MM.1S (cell line): ENCODE results near the gene SLC49A3.

Experiments used
- DNase-seq: peaks from one replicate; pipeline ENCODE4 v3.0.0-alpha.2; 2015
- H2AFZ ChIP-seq: fragments of 300-600 bp; sonication (generic); 2 replicates; pipeline ENCODE4 v1.6.0; 2016; ENCODE audit warnings: antibody characterized with exemption, low read length
- H3F3A ChIP-seq: fragments of 300-600 bp; sonication (generic); 2 replicates; pipeline ENCODE4 v1.6.1; 2016; ENCODE audit warnings: mild to moderate bottlenecking, antibody characterized with exemption, low read length, moderate library complexity, mixed read lengths; ENCODE audit not compliant: insufficient read depth
- H3K27ac ChIP-seq: fragments of 300-600 bp; sonication (generic); 2 replicates; pipeline ENCODE4 v1.5.1; 2016; ENCODE audit warnings: mild to moderate bottlenecking, low read length
- H3K27me3 ChIP-seq: fragments of 300-600 bp; sonication (generic); replicated peaks from 2 replicates; pipeline ENCODE4 v1.6.0; 2016; ENCODE audit warnings: low read length; ENCODE audit not compliant: insufficient read depth
- H3K36me3 ChIP-seq: fragments of 300-600 bp; sonication (generic); replicated peaks from 2 replicates; pipeline ENCODE4 v1.6.1; 2016; ENCODE audit warnings: mild to moderate bottlenecking, low read length, mixed read lengths; ENCODE audit not compliant: insufficient read depth
- H3K4me1 ChIP-seq: fragments of 300-600 bp; sonication (generic); 2 replicates; pipeline ENCODE4 v1.6.1; 2016; ENCODE audit warnings: low read length, mixed read lengths
- H3K4me2 ChIP-seq: fragments of 300-600 bp; sonication (generic); 2 replicates; pipeline ENCODE4 v1.6.0; 2016; ENCODE audit warnings: low read depth, low read length
- H3K4me3 ChIP-seq: fragments of 300-600 bp; sonication (generic); 2 replicates; pipeline ENCODE4 v1.5.1; 2016; ENCODE audit warnings: low read length, mixed read lengths
- H3K79me2 ChIP-seq: fragments of 300-600 bp; sonication (generic); 2 replicates; pipeline ENCODE4 v1.6.1; 2016; ENCODE audit warnings: mixed run types, low read length, mixed read lengths
- H3K9ac ChIP-seq: fragments of 300-600 bp; sonication (generic); 2 replicates; pipeline ENCODE4 v1.6.1; 2016; ENCODE audit warnings: low read length, mixed read lengths
- H3K9me2 ChIP-seq: fragments of 300-600 bp; sonication (generic); replicated peaks from 2 replicates; pipeline ENCODE4 v1.6.1; 2016; ENCODE audit warnings: mild to moderate bottlenecking, low read length, mixed read lengths; ENCODE audit not compliant: insufficient read depth
- H3K9me3 ChIP-seq: fragments of 300-600 bp; sonication (generic); replicated peaks from 2 replicates; pipeline ENCODE4 v1.6.1; 2016; ENCODE audit warnings: mild to moderate bottlenecking, low read length, mixed read lengths; ENCODE audit not compliant: insufficient read depth
- H4K20me1 ChIP-seq: fragments of 300-600 bp; sonication (generic); 2 replicates; pipeline ENCODE4 v1.6.1; 2016; ENCODE audit warnings: mild to moderate bottlenecking, low read length, moderate library complexity, mixed read lengths; ENCODE audit not compliant: insufficient read depth
- EZH2 ChIP-seq: fragments of 300-600 bp; sonication (generic); optimal IDR thresholded peaks from 2 replicates; pipeline ENCODE3; 2017; ENCODE audit warnings: low read depth, mild to moderate bottlenecking, antibody characterized with exemption, low read length, mixed read lengths
- EZH2phosphoT487 ChIP-seq: fragments of 300-600 bp; sonication (generic); IDR thresholded peaks from 2 replicates; pipeline ENCODE4 v1.6.1; 2018; ENCODE audit warnings: antibody characterized with exemption, low read length
- TF ChIP-seq, protein P1 (sequence below): fragments of 300-600 bp; sonication (generic); IDR thresholded peaks from 2 replicates; pipeline ENCODE4 v1.5.1; 2016; ENCODE audit warnings: antibody characterized with exemption, low read length, mixed read lengths

SLC49A3 gene

DNA sequence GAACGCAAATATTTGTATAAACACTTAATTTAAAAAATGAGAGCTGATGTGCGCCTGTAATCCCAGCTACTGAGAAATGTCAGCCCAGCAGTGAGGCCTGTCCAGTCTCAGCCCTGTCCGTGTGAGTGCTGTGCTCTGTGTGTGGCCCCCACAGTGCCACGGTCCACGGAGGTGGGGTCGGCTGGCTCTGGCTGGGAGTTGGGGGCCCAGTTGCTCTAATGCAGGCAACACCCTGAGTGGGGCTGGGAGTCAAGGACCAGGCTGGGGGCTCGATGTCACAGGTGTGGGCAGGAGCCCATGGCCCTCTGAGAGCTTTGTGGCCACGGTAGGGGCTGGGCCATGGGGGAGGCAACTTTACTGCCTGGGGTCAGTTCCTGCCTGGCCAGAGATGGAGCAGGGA, 29.5 kb upstream of the SLC49A3 start:
- Histone ChIP-seq H3F3A (no peaks in the 10 kb centered on the region), H3K36me3 (no peaks in the 10 kb centered on the region), H3K9ac (no peak overlapping the region), H3K4me3 (no peak overlapping the region), H3K79me2 (no peaks in the 10 kb centered on the region), H3K27me3 (no peaks in the 10 kb centered on the region), H3K4me2 (no peak overlapping the region), H3K27ac (no peak overlapping the region), H3K4me1 (no peaks in the 10 kb centered on the region), H4K20me1 (no peaks in the 10 kb centered on the region), H3K9me2 (no peaks in the 10 kb centered on the region), H2AFZ (no peak overlapping the region), H3K9me3 (no peaks in the 10 kb centered on the region)
- TF ChIP-seq EZH2phosphoT487, result no peak
- TF ChIP-seq EZH2, result no peak
- TF ChIP-seq, protein P1, sequence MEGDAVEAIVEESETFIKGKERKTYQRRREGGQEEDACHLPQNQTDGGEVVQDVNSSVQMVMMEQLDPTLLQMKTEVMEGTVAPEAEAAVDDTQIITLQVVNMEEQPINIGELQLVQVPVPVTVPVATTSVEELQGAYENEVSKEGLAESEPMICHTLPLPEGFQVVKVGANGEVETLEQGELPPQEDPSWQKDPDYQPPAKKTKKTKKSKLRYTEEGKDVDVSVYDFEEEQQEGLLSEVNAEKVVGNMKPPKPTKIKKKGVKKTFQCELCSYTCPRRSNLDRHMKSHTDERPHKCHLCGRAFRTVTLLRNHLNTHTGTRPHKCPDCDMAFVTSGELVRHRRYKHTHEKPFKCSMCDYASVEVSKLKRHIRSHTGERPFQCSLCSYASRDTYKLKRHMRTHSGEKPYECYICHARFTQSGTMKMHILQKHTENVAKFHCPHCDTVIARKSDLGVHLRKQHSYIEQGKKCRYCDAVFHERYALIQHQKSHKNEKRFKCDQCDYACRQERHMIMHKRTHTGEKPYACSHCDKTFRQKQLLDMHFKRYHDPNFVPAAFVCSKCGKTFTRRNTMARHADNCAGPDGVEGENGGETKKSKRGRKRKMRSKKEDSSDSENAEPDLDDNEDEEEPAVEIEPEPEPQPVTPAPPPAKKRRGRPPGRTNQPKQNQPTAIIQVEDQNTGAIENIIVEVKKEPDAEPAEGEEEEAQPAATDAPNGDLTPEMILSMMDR, result no peak
- no peak for DNase-seq

DNA sequence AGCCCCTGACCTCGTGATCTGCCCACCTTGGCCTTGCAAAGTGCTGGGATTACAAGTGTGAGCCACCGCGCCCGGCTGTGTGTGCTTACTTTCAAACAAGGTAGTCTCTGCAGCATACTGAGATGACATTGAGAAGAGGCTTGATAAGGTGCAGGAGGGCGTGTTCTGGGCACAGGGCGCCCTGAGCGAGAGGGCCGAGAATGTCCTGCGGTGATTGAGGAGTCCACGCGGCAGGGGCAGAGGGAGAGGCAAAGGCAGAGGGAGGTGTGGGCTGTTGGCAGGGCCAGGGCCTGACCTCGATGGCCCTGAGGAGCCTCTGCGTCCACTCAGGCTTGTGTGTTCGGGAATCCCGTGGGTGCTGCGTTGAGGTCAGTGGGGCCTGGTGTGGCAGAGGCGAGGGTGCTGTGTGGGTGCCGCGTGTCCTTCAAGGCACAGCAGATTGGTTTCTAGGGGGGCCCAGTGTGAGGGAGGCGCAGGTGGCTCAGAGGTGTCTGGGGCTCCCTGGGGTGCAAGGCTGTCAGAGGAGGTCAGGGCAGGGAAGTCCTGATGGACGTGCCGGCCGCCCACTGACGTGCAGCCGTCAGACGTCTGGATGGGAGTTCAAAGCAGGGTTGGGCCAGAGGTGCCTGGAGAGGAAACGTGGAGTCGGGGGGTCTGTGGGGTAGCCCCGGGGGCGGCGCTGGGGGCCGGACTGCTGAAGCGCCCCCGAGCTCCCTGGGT, 28.8 kb upstream of the SLC49A3 start:
- Histone ChIP-seq H3K9me3 (no peaks in the 10 kb centered on the region), H3K9ac (no peak overlapping the region), H3K4me2 (no peak overlapping the region), H3K27ac (no peak overlapping the region), H3K79me2 (no peaks in the 10 kb centered on the region), H3K4me3 (no peak overlapping the region), H3K27me3 (no peaks in the 10 kb centered on the region), H3K4me1 (no peaks in the 10 kb centered on the region), H4K20me1 (no peaks in the 10 kb centered on the region), H3K36me3 (no peaks in the 10 kb centered on the region), H2AFZ (no peak overlapping the region), H3F3A (no peaks in the 10 kb centered on the region), H3K9me2 (no peaks in the 10 kb centered on the region)
- TF ChIP-seq EZH2phosphoT487 (no peak), EZH2 (no peak)
- TF ChIP-seq, protein P1, result no peak
- no peak for DNase-seq

DNA sequence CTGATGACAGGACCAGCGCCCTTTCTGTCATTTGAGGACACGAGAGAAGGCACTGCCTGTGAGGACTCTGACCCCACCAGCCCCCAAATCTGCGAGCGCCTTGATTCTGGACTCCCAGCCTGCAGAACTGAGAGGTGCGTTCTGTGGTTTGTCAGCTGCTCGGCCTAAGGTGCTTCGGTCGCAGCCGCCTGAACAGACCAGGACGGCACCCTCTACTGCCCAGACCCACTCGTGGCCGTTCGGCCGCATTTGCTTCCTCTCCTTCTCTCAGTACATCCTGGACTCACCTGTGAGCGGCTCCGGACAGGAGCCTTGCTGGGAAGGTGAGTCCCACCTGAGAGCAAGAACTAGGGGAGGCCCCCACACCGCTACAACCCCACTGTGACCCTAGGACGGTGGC, 25.1 kb upstream of the SLC49A3 start:
- H3K4me1 ChIP-seq, result no peaks in the 10 kb centered on the region
- H4K20me1 ChIP-seq, result no peaks in the 10 kb centered on the region
- H3K9me2 ChIP-seq, result no peaks in the 10 kb centered on the region
- H3K4me2 ChIP-seq, result no peak overlapping the region
- H3K27me3 ChIP-seq, result no peaks in the 10 kb centered on the region
- H3K36me3 ChIP-seq, result no peaks in the 10 kb centered on the region
- no peak for DNase-seq
- H3K4me3 ChIP-seq, result no peak overlapping the region
- no peaks in the 10 kb centered on the region for H3K9me3 ChIP-seq
- H3K79me2 ChIP-seq, result no peaks in the 10 kb centered on the region
- no peak overlapping the region for H3K9ac ChIP-seq
- no peak for TF ChIP-seq EZH2phosphoT487
- TF ChIP-seq EZH2, result no peak
- TF ChIP-seq, protein P1, result no peak
- no peaks in the 10 kb centered on the region for H3F3A ChIP-seq
- no peak overlapping the region for H2AFZ ChIP-seq
- H3K27ac ChIP-seq, result no peak overlapping the region
